GM19452 (cell line): ENCODE measurements around the gene RFK.
"Not testable (repeated sequence)": the region's sequence is repeated elsewhere in the genome, so short reads cannot be mapped to it uniquely, and the experiment has no call there.

Source experiments
- ATAC-seq: cut with Tn5 transposase; IDR thresholded peaks from one replicate; pipeline ENCODE4 v1.9.1; 2021; ENCODE audit not compliant: unreplicated experiment

Gene RFK

GRCh38 chr9:76394195-76394959 is at the start of gene RFK:
TSS of gene RFK (minus strand) at chr9:76394426. CDS start at chr9:76394171, 255 bp downstream.
- ATAC-seq, result peak; percentile 70

GRCh38 chr9:76443887-76444286 is 49.7 kb upstream of the RFK start:
- no peak for ATAC-seq

- ATAC-seq, result peak; percentile 71
Measured at GRCh38 chr9:76441551-76442322, 47.5 kb upstream of the RFK start.

- ATAC-seq, result peak; percentile 58
Measured at GRCh38 chr9:76438841-76439588, 44.8 kb upstream of the RFK start.

- not testable (repeated sequence) for ATAC-seq
Measured at GRCh38 chr9:76437017-76437699, 42.9 kb upstream of the RFK start.

GRCh38 chr9:76434897-76435296 is 40.7 kb upstream of the RFK start:
- ATAC-seq, result not testable (repeated sequence)

- no peak for ATAC-seq
Measured at GRCh38 chr9:76433836-76434235, 39.6 kb upstream of the RFK start.

GRCh38 chr9:76433406-76433805 is 39.2 kb upstream of the RFK start:
- ATAC-seq, result no peak

GRCh38 chr9:76431601-76432000 is 37.4 kb upstream of the RFK start:
- ATAC-seq, result no peak

- ATAC-seq, result no peak
Measured at GRCh38 chr9:76426807-76427419, 32.7 kb upstream of the RFK start.

GRCh38 chr9:76425677-76426453 is 31.6 kb upstream of the RFK start:
- ATAC-seq, result no peak

- no peak for ATAC-seq
Measured at GRCh38 chr9:76424491-76424890, 30.3 kb upstream of the RFK start.

- no peak for ATAC-seq
Measured at GRCh38 chr9:76423216-76424177, 29.3 kb upstream of the RFK start.

GRCh38 chr9:76419782-76420380 is 25.7 kb upstream of the RFK start:
- no peak for ATAC-seq

- ATAC-seq, result no peak
Measured at GRCh38 chr9:76417394-76417793, 23.2 kb upstream of the RFK start.

GRCh38 chr9:76415731-76416130 is 21.5 kb upstream of the RFK start:
- ATAC-seq, result no peak

GRCh38 chr9:76415154-76415553 is 20.9 kb upstream of the RFK start:
- ATAC-seq, result no peak

GRCh38 chr9:76414661-76415060 is 20.4 kb upstream of the RFK start:
- peak; percentile 84 for ATAC-seq
